GM12892 (cell line): ENCODE data around the gene ACCSL.

ENCODE experiments used
- POLR2A ChIP-seq: IDR thresholded peaks from 2 replicates; pipeline ENCODE4 v1.6.1; 2011; ENCODE audit warnings: low read depth, low read length, control low read depth
- POLR2AphosphoS5 ChIP-seq: IDR thresholded peaks from 2 replicates; pipeline ENCODE4 v1.6.1; 2011; ENCODE audit warnings: low read depth, low read length, control low read depth
- TAF1 ChIP-seq: IDR thresholded peaks from 2 replicates; pipeline ENCODE4 v1.6.1; 2011; ENCODE audit warnings: low read depth, mild to moderate bottlenecking, control low read depth, low read length, borderline replicate concordance

DNA sequence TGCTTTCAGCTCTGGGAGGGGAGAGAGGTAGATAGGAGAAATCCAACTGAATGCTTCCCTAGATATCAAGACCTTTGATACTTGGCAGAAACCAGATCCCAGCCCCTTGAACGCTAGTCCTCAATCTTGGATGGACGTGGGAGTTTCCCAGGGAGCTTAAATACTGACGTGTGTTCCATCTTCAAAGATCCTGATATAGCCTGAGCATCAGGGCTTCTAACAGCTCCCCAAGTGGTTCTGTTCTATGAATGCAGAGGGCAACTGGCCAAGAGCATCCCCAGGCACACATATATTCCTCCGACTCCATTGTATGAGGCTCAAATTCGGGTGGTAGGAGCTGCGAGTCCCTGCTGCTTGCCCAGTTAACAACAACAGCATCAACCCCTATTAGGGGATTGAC lies 9.6 kb downstream of the ACCSL start:
- TF ChIP-seq POLR2A (no peak), TAF1 (no peak), POLR2AphosphoS5 (no peak)
